Measurements from ENCODE around the gene NRDE2. TPM values are rescaled to one million over a fixed set of nuclear protein-coding genes. Genes with fewer than 3 reads are reported as not detected.
"Not testable (repeated sequence)": the region's sequence is repeated elsewhere in the genome, so short reads cannot be mapped to it uniquely, and the experiment has no call there.

Gene NRDE2
- total RNA-seq, 1 experiment from 2014 or later = 18.0 TPM

DNA sequence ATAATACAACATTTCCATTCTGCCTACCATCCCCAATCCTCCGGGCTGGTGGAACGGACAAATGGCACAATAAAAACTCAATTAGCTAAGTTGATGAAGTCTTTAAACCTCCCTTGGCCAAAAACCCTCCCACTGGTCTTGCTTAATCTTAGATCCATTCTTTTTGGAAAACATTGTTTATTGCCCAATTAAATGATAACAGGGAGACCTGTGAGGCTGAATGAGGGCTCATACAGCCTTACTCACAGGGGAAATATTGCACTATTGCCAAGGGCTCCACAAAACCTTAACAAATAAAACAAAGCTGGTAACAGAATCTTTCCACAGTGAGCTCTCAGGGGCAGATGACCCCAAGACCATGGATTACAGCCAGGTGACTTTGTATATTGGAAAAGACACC lies 83.1 kb downstream of the NRDE2 start:
- no peak overlapping the region for H3K4me3 ChIP-seq (ENCODE audit: low read depth, low read length)
- H3K4me1 Mint-ChIP-seq (ENCODE audit: low read depth, unreplicated experiment) = no peaks in the 10 kb centered on the region
- no peaks in the 10 kb centered on the region for H3K36me3 Mint-ChIP-seq (ENCODE audit: insufficient read depth, unreplicated experiment)

DNA sequence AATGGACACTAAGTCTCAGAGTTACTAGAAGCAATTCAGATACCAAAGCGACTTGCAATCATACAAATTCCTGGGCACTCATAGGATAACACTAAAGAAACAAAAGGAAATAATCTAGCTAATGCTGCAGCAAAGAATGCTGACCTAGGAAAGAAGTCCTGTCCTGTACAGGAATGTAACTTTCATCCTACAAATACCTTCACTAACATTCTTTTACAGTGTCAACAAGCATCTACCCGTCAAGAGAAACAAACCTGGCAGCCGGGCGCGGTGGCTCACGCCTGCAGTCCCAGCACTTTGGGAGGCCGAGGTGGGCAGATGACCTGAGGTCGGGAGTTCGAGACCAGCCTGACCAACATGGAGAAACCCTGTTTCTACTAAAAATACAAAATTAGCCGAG lies 84.3 kb downstream of the NRDE2 start:
- H3K27me3 ChIP-seq (replicated peaks; ENCODE audit: control insufficient read depth, insufficient read depth, low read length); POLR2A ChIA-PET; H3K9me3 Mint-ChIP-seq (ENCODE audit: unreplicated experiment); BruUV-seq (replicated peaks); H3K36me3 Mint-ChIP-seq (ENCODE audit: insufficient read depth, unreplicated experiment); H3K9me3 ChIP-seq; H3K27ac Mint-ChIP-seq (ENCODE audit: unreplicated experiment); H3K4me1 ChIP-seq; H3K4me3 ChIP-seq (ENCODE audit: low read depth, low read length); H3K4me1 Mint-ChIP-seq (ENCODE audit: low read depth, unreplicated experiment); H3K4me3 Mint-ChIP-seq (ENCODE audit: unreplicated experiment); H3K27me3 Mint-ChIP-seq (ENCODE audit: insufficient read depth, unreplicated experiment); H3K36me3 ChIP-seq (ENCODE audit: control insufficient read depth, insufficient read depth, low read length); intact Hi-C loops (cut with micrococcal nuclease; ENCODE audit: unreplicated experiment): not testable (repeated sequence)
- CTCF ChIA-PET = interaction anchor here (1.0 kb wide), 1 partner anchor 8 kb away, joined by 3 read pairs; no protein-coding TSS in a partner anchor
- DNase-seq = peak in 1 of 2 experiments; percentile 13

More for the DNA sequence above, 83.1 kb downstream of the NRDE2 start:
- H3K36me3 ChIP-seq (ENCODE audit: control insufficient read depth, insufficient read depth, low read length) = no peaks in the 10 kb centered on the region
- no peak for DNase-seq
- no peaks in the 10 kb centered on the region for H3K27me3 ChIP-seq (replicated peaks; ENCODE audit: control insufficient read depth, insufficient read depth, low read length)
- Mint-ChIP-seq H3K27me3 (ENCODE audit: insufficient read depth, unreplicated experiment) (no peaks in the 10 kb centered on the region), H3K4me3 (ENCODE audit: unreplicated experiment) (no peak overlapping the region), H3K9me3 (ENCODE audit: unreplicated experiment) (no peaks in the 10 kb centered on the region), H3K27ac (ENCODE audit: unreplicated experiment) (no peak overlapping the region)
- no peak for TF ChIP-seq CTCF (IDR thresholded peaks at IDR 0.05; ENCODE audit: insufficient read depth in 1 of 2, low read depth in 1 of 2, low read length in 1 of 2, severe bottlenecking in 1 of 2, unreplicated experiment in 1 of 2)
- intact Hi-C loops (cut with micrococcal nuclease; ENCODE audit: unreplicated experiment) = no loop called here
- no peaks in the 10 kb centered on the region for H3K9me3 ChIP-seq
- no peaks in the 10 kb centered on the region for H3K4me1 ChIP-seq
- ChIA-PET CTCF (no interaction called here), POLR2A (no interaction called here)
- BruUV-seq (replicated peaks) = no TSS peak

DNA sequence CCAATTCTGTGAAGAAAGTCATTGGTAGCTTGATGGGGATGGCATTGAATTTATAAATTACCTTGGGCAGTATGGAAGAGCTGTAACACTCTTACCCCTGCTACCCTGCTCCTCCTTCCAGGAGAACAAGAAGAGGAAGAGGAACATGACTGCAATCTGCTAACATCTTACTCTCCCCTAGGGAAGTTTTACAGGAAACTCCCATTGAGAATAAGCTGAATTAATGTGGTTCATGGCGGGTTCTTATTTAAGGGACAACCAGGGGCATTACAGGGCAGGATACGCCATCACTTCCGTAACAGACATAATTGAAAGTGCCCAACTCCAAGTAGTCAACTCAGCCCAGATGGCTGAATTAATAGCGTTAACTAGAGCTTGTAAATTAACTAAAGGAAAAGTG lies 84.8 kb downstream of the NRDE2 start:
- H3K27me3 Mint-ChIP-seq (ENCODE audit: insufficient read depth, unreplicated experiment) = no peaks in the 10 kb centered on the region
- Histone ChIP-seq H3K4me3 (ENCODE audit: low read depth, low read length) (no peak overlapping the region), H3K9me3 (no peaks in the 10 kb centered on the region), H3K4me1 (no peaks in the 10 kb centered on the region), H3K27me3 (replicated peaks; ENCODE audit: control insufficient read depth, insufficient read depth, low read length) (no peaks in the 10 kb centered on the region), H3K36me3 (ENCODE audit: control insufficient read depth, insufficient read depth, low read length) (no peaks in the 10 kb centered on the region)
- TF ChIP-seq CTCF (IDR thresholded peaks at IDR 0.05; ENCODE audit: insufficient read depth in 1 of 2, low read depth in 1 of 2, low read length in 1 of 2, severe bottlenecking in 1 of 2, unreplicated experiment in 1 of 2) = no peak
- POLR2A ChIA-PET = no interaction called here
- no peaks in the 10 kb centered on the region for H3K9me3 Mint-ChIP-seq (ENCODE audit: unreplicated experiment)
- intact Hi-C loops (cut with micrococcal nuclease; ENCODE audit: unreplicated experiment) = no loop called here
- CTCF ChIA-PET = interaction anchor here (1.0 kb wide), 1 partner anchor 9 kb away, joined by 3 read pairs; no protein-coding TSS in a partner anchor
- BruUV-seq (replicated peaks) = no TSS peak
- H3K36me3 Mint-ChIP-seq (ENCODE audit: insufficient read depth, unreplicated experiment) = no peaks in the 10 kb centered on the region
- no peaks in the 10 kb centered on the region for H3K4me1 Mint-ChIP-seq (ENCODE audit: low read depth, unreplicated experiment)
- no peak overlapping the region for H3K4me3 Mint-ChIP-seq (ENCODE audit: unreplicated experiment)
- no peak for DNase-seq
- no peak overlapping the region for H3K27ac Mint-ChIP-seq (ENCODE audit: unreplicated experiment)

DNA sequence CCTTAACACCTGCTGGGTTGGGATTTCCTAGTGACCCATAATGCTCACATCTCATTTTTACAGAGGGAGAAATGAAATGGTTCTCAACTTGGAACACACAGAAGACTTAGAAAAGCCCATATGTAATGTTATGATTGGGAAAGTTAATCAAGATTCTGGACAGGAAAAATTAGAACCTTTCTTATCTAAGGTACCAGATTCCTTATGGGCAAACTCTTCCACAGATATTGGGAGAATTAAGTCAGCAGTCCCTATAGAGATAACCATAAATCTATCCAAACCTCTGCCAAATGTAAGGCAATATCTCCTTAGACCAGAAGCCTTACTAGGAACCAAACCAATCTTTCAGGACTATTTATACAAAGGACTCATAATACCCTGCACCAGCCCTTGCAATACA lies 89.3 kb downstream of the NRDE2 start:
- POLR2A ChIA-PET = interaction anchor here (0.7 kb wide), 1 partner anchor 25 kb away, joined by 12 read pairs; no protein-coding TSS in a partner anchor

More for the DNA sequence above, 89.3 kb downstream of the NRDE2 start:
- Histone ChIP-seq H3K36me3 (ENCODE audit: control insufficient read depth, insufficient read depth, low read length) (no peaks in the 10 kb centered on the region), H3K4me3 (ENCODE audit: low read depth, low read length) (no peak overlapping the region), H3K9me3 (peaks cover 18% of the 10 kb centered on the region), H3K4me1 (no peaks in the 10 kb centered on the region), H3K27me3 (replicated peaks; ENCODE audit: control insufficient read depth, insufficient read depth, low read length) (no peaks in the 10 kb centered on the region)
- intact Hi-C loops (cut with micrococcal nuclease; ENCODE audit: unreplicated experiment) = no loop called here
- TF ChIP-seq CTCF (IDR thresholded peaks at IDR 0.05; ENCODE audit: insufficient read depth in 1 of 2, low read depth in 1 of 2, low read length in 1 of 2, severe bottlenecking in 1 of 2, unreplicated experiment in 1 of 2) = no peak
- H3K36me3 Mint-ChIP-seq (ENCODE audit: insufficient read depth, unreplicated experiment) = no peaks in the 10 kb centered on the region
- H3K4me3 Mint-ChIP-seq (ENCODE audit: unreplicated experiment) = no peak overlapping the region
- BruUV-seq (replicated peaks) = no TSS peak
- H3K27ac Mint-ChIP-seq (ENCODE audit: unreplicated experiment) = no peak overlapping the region
- no peaks in the 10 kb centered on the region for H3K27me3 Mint-ChIP-seq (ENCODE audit: insufficient read depth, unreplicated experiment)
- no peak for DNase-seq
- CTCF ChIA-PET = interaction anchor here (0.6 kb wide), 1 partner anchor 120 kb away, joined by 3 read pairs; no protein-coding TSS in a partner anchor
- H3K9me3 Mint-ChIP-seq (ENCODE audit: unreplicated experiment) = peaks cover 35% of the 10 kb centered on the region
- no peaks in the 10 kb centered on the region for H3K4me1 Mint-ChIP-seq (ENCODE audit: low read depth, unreplicated experiment)

Data from Caco-2 (cell line).